Measurements from ENCODE around the gene GSPT2. TPM values are rescaled to one million over a fixed set of nuclear protein-coding genes. Genes with fewer than 3 reads are reported as not detected.
"Not testable (repeated sequence)": the region's sequence is repeated elsewhere in the genome, so short reads cannot be mapped to it uniquely, and the experiment has no call there.

The GSPT2 gene
- 8.6 TPM for total RNA-seq
- long read RNA-seq, transcript GSPT2-201 (1 exons, 2,802 nt), result major isoform, 15 of 15 reads
- long read RNA-seq, partial matches to known transcripts, result 0 of 15 reads
- long read RNA-seq, other reads (novel, unspliced or antisense), result 0 of 15 reads

DNA sequence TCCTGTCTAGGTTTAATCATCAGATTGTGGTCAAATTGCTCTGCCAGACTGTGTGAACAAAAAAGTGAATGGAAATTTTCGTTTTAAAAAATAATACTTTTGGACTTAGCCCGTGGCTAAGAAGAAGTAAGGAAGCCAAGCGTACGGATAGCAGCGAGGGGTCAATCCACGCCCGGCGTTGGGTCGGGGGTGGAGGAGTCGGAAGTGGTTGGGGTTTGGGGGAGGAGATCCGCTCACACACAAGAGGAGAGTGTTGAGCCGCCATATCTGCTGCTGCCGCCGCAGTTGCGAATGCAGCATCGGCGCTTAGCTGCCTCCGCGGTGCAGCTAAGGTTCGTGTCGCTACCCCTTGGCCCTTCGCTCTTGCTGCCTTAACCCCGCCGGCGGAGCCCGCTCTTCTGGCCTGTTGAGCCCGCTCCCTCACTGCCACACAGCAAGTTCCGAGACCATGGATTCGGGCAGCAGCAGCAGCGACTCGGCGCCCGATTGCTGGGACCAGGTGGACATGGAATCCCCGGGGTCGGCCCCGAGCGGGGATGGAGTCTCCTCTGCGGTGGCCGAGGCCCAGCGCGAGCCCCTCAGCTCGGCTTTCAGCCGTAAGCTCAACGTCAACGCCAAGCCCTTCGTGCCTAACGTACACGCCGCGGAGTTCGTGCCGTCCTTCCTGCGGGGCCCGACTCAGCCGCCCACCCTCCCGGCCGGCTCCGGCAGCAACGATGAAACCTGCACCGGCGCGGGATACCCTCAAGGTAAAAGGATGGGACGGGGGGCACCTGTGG lies at the start of gene GSPT2:
TSS of gene GSPT2 (plus strand) at position 264 of the 779 bp plus-strand sequence. CDS start at position 449, 185 bp downstream.
- peak; percentile 82 for DNase-seq (ENCODE audit: low spot score)
- intact Hi-C loops (cut with DNase I), result no loop called here

DNA sequence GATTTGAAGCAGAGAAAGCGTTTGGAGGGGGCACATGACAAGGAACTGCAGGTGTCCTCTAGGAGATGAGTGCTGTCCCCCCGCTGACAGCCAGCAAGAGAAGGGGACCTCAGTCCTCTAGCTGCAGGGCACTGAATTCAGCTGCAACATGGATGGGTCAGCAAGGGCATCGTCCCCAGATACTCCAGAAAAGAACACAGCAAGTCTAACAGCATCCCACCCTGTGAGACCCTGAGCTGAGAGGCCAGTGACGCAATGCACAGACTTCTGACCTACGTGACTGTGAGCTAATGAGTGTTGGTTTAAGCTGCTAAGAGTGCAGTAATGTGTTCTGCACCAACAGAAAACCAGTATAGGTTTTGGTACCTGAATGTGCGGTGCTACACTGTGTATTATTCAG lies 49.0 kb upstream of the GSPT2 start:
- intact Hi-C loops (cut with DNase I), result no loop called here

DNA sequence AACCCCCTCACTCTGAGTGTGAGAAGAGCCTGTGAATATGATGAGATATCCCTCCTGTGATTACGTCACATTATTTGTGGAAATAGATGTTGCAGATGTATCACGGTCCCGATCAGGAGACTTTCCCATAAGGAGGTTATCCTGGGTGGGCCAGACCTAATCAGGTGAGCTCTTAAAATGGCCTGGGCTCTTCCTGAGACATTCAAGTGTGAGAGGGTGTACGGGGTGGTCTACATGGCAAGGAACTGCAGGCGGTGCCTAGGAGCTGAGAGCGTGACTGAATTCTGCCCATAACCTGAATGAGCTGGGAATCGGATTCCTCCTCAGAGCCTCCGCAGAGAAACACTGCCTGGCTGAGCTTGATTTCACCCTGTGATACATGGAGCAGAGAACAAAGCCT lies 45.8 kb upstream of the GSPT2 start:
- intact Hi-C loops (cut with DNase I), result no loop called here
- no peak for DNase-seq (ENCODE audit: low spot score)

More for the DNA sequence above, 49.0 kb upstream of the GSPT2 start:
- DNase-seq (ENCODE audit: low spot score), result no peak

DNA sequence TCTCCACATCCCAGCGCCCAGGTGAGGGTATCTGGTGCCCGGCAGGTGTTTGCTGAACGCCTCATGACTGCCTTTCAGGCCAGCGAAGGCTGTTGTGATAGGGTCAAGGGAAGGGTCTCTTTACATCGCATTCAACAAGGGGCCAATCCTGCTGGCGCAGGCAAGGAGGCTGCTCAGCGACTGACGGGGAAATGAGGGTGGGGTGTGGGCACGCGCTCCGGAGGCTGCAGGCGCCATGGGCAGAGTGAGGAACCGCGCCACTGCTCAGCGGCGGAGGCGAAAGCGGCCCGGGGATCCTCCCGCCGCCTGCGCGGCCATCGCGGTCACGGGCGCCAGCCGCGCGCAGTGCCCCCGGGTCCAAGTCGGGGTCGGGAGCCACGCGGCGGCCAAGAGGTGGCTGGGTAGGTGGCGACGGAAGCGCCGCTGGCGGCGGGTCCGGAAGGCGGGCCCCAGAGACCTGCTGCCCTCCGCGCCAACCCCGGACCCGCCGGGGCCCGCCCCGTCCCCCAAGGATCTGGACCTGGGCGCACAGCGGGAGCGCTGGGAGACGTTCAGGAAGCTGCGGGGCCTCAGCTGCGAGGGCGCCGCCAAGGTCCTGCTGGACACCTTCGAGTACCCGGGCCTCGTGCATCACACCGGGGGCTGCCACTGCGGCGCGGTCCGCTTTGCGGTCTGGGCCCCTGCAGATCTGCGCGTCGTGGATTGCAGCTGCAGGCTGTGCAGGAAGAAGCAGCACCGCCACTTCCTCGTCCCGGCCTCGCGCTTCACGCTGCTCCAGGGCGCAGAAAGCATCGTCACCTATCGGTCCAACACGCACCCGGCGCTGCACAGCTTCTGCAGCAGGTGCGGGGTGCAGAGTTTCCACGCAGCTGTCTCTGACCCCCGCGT lies 32.7 kb upstream of the GSPT2 start, which contains the start of gene CENPVL1:
TSS of gene CENPVL1 (plus strand) at position 236 of the 888 bp plus-strand sequence. CDS start at position 236, 0 bp downstream.
- intact Hi-C loops (cut with DNase I), result not testable (repeated sequence)

DNA sequence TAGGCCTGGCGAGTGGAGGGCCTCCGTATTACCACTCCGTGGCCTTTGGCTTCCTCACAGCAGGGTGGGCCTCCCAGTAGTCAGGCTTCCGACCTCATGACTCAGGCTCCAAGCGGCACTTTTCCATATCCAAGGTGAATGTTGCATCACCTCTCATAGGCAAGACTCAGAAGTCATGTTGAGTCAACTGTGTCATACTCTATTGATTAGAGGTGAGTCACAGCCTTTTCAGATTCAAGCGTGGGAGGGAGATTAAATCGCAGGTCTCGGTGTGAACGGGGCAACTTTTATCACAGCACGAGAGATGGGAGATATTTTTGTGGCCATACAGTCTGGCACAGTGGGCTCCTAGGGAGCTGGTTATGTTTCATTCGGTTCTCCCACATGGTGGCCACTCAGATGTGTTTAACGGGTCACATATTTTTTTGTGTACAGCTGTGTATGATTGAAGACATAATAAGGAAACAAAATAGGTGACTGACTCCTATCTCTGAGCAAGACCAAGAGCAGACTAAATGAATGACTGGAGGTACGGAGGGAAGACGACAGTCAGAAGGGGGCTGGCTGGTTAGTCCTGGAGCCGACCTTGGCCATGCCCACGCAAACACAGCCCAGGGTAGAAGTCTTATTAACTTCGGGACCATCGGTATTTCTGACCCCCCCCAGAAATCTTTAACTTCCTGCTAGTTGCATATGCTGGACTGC lies 30.1 kb upstream of the GSPT2 start:
- intact Hi-C loops (cut with DNase I); DNase-seq (ENCODE audit: low spot score): not testable (repeated sequence)

More for the DNA sequence above, 32.7 kb upstream of the GSPT2 start, which contains the start of gene CENPVL1:
- DNase-seq (ENCODE audit: low spot score), result not testable (repeated sequence)

DNA sequence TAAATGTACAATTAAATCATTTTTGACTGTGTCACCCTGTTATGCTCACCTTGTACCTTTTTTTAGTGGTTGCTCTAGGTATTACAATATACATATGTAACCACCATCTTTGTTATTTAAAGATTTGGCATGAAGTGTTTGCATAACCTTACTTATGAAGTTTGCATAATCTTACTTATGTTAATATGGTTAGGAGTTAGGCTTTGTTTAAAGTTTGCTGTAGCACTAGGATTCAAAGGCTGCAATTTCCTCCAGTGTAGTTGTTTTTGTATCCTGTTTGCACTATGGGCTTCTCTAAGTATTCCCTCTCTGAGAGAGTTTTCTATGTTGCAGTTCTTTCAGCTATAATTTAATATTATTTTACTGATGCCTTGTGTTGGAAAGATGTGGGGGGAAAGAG lies 15.0 kb upstream of the GSPT2 start:
- intact Hi-C loops (cut with DNase I), result no loop called here
- no peak for DNase-seq (ENCODE audit: low spot score)

DNA sequence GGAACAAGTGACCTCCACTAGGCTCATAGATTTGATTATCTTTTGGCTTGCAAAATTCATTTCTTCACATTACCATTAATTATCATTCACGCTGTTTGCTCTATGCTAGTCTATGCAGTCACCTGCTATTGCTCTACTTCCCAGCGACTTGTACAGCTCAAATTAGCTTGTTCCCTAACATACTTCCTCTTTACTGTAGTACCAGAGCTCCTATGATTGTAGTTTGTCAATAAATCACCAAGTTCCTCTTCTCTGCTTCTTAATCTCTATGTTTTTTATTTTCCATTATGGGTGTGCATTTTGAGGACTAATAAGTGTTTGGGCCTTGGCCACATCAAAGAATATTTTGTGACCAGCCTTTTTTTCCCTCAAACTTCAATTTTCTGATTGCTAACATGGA lies 6.2 kb upstream of the GSPT2 start:
- no peak for DNase-seq (ENCODE audit: low spot score)
- intact Hi-C loops (cut with DNase I), result no loop called here

DNA sequence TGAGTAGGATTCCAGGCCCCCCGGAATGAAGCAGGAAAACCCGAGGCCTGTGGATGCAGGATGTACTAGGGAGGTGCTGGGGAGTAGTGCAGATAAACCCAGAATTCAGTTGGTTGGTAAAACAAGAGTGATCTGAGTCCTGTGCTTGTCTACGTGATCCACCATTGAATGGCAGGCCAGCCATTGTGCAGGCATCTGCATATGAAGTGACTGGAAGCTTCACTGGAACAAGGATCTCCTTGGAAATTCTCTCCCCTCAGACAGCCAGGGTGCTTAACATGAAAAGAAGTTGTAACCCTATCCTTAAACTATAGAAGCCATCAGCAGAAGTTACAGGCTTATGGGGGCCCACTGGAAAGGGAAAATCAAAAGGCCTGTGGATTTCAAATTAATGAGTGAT lies 656 bp upstream of the GSPT2 start:
- DNase-seq (ENCODE audit: low spot score), result no peak
- intact Hi-C loops (cut with DNase I), result no loop called here

DNA sequence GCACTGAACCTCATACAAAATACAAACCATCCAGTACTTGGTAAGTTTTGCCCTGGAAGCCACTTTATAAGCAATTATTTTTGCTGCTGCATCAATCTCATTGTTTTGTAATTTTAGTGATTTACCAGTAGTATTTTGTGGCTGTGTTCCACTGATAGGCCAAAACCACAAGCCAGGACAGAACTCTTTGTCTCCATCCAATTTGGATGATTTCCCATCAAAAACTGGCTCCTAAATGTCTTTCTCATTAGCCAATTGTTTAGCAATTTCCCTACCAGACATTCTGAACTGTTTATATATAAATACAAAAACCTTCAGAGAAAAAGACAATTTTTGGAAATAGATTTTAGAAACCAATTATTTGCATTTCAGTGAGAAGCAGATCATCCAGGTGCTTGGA lies 4.4 kb downstream of the GSPT2 start:
- intact Hi-C loops (cut with DNase I), result no loop called here
- no peak for DNase-seq (ENCODE audit: low spot score)

DNA sequence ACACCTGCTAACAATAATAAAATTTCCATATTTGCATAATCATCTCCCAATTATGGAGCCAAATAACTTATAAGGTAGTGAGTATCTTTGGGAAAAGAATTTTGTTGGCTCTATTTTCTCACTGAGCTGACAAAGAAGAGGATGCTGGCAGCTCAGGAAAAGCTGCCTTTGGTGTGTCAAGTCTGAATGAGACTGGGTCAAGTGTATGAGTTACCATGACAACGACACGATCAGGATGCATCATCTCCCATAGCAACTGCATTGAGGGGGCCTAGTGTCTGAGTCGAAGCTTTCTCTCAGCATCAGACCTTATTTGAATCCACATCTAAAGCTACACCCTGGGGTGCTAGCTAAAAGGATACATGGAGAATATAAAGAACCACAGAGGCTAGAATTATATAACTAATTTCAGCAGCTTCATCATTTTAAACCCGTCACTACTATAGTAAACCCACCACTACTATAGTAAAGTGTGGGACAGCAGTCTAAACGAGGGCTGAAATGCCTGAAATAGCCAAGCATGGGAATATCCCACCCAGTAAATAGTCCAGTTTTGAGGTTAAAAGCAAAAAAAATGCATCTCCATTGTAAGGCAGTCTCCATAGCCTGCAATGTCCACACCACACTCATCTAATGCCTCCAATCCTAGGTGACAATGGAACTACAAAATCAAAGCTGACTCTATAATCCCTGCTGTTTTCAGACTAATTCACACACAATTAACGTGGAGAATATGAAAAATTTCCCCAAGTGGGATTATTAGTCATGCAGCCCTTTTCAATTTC lies 16.0 kb downstream of the GSPT2 start:
- intact Hi-C loops (cut with DNase I), result no loop called here
- DNase-seq (ENCODE audit: low spot score), result no peak

DNA sequence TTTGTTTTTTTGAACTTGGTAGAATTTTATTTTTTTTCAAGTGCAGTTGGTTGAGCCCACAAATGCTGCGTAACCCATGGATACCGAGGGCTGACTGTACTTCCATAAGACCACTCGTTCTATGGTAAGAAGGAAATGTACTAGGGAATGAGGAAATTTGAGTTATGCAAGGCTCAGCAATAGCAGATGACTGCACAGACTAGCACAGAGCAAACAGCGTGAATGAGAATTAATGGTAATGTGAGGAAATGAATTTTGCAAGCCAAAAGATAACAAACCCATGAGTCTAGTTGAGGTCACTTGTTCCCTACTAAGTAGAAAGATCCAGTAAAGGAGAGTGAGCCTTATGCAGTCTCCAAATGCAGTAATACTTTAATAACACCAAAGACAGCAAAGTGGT lies 17.4 kb downstream of the GSPT2 start:
- intact Hi-C loops (cut with DNase I), result no loop called here

DNA sequence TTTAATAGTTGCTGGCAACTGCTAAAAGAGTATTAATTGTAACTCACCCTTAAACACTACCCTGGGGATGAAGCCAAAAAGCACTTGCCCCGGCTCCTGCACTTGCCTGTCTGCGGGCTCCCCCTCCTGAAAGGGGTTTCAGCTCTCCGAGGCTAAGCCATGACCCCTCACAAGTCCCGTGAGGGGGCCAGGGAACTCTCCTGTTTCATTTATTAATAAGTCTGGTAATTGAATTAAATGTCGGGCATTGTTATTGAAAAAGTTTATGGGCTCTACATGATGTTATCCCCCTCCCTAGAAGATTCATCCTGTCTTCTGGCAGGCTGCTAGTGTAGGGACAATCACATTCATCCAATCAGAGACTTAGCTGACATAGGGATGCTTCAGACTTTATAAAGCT lies 23.3 kb downstream of the GSPT2 start:
- no peak for DNase-seq (ENCODE audit: low spot score)
- intact Hi-C loops (cut with DNase I), result no loop called here

More for the DNA sequence above, 17.4 kb downstream of the GSPT2 start:
- no peak for DNase-seq (ENCODE audit: low spot score)

DNA sequence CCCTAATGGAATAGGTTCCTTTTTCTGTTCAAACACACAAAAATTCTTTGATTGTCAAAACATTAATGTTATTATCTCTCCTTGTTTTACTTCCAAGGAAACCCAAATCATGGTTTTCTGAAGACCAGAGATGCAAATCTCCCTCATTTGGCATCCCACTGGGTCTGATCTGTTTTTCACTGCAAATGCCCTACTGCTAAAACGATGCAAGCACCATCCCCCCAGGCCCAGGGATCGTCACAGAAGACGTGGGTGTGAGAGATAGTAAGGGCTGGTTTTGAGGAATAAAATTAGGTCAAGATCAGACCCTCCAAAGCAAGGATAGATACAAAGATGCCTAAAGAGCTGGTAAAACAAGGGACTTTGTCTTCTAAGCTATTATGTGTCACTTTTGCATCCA lies 33.6 kb downstream of the GSPT2 start:
- intact Hi-C loops (cut with DNase I), result no loop called here
- DNase-seq (ENCODE audit: low spot score), result no peak

DNA sequence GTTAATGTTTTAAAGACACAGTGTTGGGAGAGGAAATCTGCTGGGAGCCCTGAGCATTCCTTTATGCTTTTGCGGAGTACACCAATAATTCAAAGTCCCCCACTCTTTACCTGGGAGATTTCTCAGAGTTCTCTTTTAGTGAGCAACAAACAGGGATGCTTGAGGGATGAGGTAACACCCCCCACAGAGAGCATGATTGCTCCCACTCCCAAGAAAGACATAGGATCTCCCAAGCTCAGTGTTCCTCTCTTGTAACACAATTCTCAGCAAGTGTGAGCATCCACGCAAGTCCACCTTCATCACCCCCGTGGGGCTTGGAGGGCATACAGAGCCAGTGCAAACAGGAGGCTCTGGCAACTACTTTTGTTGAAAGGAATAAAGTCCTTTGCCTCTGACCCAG lies 36.1 kb downstream of the GSPT2 start:
- no peak for DNase-seq (ENCODE audit: low spot score)
- intact Hi-C loops (cut with DNase I), result no loop called here

DNA sequence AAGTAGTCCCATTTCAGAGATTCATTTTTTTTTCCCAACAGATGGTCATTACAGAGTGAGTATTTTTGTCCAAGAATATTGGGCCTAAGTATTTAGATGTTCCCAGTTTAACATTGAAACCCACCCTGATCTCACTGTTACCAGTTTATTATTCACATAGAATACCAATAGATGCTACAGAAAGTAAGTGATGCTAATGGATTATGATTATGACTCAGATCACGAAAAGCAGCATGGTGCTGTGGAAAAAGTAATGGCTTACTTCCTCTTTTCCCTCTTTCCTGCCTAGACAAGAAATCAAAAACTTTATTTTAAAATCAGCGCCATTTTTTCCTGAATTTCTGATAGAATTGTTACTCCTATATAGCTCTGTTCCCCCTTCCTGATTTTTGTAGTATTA lies 51.9 kb downstream of the GSPT2 start:
- intact Hi-C loops (cut with DNase I), result no loop called here
- no peak for DNase-seq (ENCODE audit: low spot score)

Data from cardiac septum (tissue), 1 donor.